Measurements from ENCODE around the gene RASGRP1. TPM values are rescaled to one million over a fixed set of nuclear protein-coding genes. Genes with fewer than 3 reads are reported as not detected.

RASGRP1 gene
- total RNA-seq, 4 donors from 2014 or later = 0.22 to 2.1 (median 1.3) TPM

DNA sequence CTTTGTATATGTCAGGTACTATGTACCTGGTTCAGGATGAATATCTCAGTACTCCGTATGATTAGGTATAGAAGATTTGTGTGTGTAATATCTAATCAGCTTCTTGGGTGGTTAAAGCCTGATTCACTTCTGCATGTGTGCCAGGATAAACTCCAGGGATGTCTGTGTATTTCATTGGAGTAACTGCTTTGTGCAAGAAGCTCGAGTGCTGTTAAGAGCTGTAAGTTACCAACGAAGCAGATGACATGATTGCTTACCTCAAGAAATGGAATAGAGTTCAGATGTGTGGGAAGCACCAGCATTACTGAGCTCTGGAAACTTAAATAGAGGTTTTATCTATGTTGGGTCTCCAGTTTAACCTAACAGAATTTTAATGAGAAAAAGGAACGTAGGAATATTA is 87.0 kb downstream of the RASGRP1 start:
- no peaks in the 10 kb centered on the region for H3K9me3 ChIP-seq
- H3K27me3 ChIP-seq = no peaks in the 10 kb centered on the region
- H3K4me1 ChIP-seq = no peaks in the 10 kb centered on the region
- H3K27ac ChIP-seq = no peak overlapping the region
- DNase-seq (ENCODE audit: low spot score in 2 of 2) = no peak
- peaks cover 0 to 56% (median 0%) of the 10 kb centered on the region in 3 donors for H3K36me3 ChIP-seq
- 67 to 72% methylated on average over 4 of the region's 4 CpGs for WGBS, 2 donors
- TF ChIP-seq POLR2A (IDR thresholded peaks at IDR 0.05) (no peak), EP300 (IDR thresholded peaks at IDR 0.05) (no peak)
- TF ChIP-seq, protein P1, sequence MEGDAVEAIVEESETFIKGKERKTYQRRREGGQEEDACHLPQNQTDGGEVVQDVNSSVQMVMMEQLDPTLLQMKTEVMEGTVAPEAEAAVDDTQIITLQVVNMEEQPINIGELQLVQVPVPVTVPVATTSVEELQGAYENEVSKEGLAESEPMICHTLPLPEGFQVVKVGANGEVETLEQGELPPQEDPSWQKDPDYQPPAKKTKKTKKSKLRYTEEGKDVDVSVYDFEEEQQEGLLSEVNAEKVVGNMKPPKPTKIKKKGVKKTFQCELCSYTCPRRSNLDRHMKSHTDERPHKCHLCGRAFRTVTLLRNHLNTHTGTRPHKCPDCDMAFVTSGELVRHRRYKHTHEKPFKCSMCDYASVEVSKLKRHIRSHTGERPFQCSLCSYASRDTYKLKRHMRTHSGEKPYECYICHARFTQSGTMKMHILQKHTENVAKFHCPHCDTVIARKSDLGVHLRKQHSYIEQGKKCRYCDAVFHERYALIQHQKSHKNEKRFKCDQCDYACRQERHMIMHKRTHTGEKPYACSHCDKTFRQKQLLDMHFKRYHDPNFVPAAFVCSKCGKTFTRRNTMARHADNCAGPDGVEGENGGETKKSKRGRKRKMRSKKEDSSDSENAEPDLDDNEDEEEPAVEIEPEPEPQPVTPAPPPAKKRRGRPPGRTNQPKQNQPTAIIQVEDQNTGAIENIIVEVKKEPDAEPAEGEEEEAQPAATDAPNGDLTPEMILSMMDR (IDR thresholded peaks at IDR 0.05) = no peak
- H3K4me3 ChIP-seq = no peak overlapping the region

DNA sequence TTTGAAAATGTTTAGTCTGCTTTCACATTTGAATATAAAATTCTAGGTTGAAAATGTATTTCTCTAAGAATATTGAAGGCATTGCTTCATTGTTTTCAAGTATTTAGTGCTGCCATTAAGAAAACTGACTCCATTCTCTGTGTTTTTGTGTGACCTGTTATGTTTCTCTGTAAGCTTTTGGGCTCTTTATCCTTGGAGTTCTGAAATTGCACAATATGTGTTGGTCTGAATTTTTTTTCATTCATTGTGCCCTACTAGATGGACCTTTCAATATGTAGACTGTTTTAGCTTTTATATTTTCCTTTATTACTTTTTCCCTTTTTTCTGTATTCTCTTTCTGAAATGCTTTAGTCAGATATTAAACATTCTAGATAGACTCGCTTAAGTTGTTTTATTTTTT is 88.5 kb downstream of the RASGRP1 start:
- Histone ChIP-seq H3K36me3 (peaks cover 0 to 51% (median 0%) of the 10 kb centered on the region in 3 donors), H3K27me3 (no peaks in the 10 kb centered on the region), H3K27ac (no peak overlapping the region), H3K4me3 (no peak overlapping the region), H3K4me1 (no peaks in the 10 kb centered on the region), H3K9me3 (no peaks in the 10 kb centered on the region)
- WGBS, 2 donors = 94 to 100% methylated on average over 1 of the region's 1 CpG
- no peak for DNase-seq (ENCODE audit: low spot score in 2 of 2)
- TF ChIP-seq EP300 (IDR thresholded peaks at IDR 0.05) (no peak), POLR2A (IDR thresholded peaks at IDR 0.05) (no peak)
- TF ChIP-seq, protein P1 (IDR thresholded peaks at IDR 0.05) = no peak

DNA sequence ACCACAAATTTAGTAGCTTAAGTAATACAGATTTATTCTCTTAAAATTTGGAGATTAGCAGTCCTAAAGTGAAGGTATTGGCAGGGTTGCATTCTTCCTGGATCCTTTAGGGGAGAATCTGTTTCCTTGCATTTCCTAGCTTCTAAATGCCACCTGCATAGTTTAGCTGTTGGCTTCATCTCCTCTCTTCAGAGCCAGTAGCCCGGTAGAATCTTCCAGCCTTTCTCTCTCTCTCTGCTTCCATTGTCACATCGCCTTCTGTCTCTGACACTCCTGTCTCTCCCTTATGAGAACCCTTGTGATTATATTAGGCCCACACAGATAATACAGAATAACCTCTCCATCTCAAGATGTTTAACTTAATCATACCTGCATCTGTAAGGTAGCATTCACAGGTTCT is 89.3 kb downstream of the RASGRP1 start:
- WGBS, 2 donors = 93 to 97% methylated on average over 2 of the region's 2 CpGs
- H3K4me1 ChIP-seq = no peaks in the 10 kb centered on the region
- no peak overlapping the region for H3K27ac ChIP-seq
- no peak for DNase-seq (ENCODE audit: low spot score in 2 of 2)
- no peaks in the 10 kb centered on the region for H3K27me3 ChIP-seq
- H3K4me3 ChIP-seq = no peak overlapping the region
- TF ChIP-seq, protein P1 (IDR thresholded peaks at IDR 0.05) = no peak
- TF ChIP-seq EP300 (IDR thresholded peaks at IDR 0.05) (no peak), POLR2A (IDR thresholded peaks at IDR 0.05) (no peak)
- no peaks in the 10 kb centered on the region for H3K9me3 ChIP-seq
- peaks cover 0 to 48% (median 0%) of the 10 kb centered on the region in 3 donors for H3K36me3 ChIP-seq

DNA sequence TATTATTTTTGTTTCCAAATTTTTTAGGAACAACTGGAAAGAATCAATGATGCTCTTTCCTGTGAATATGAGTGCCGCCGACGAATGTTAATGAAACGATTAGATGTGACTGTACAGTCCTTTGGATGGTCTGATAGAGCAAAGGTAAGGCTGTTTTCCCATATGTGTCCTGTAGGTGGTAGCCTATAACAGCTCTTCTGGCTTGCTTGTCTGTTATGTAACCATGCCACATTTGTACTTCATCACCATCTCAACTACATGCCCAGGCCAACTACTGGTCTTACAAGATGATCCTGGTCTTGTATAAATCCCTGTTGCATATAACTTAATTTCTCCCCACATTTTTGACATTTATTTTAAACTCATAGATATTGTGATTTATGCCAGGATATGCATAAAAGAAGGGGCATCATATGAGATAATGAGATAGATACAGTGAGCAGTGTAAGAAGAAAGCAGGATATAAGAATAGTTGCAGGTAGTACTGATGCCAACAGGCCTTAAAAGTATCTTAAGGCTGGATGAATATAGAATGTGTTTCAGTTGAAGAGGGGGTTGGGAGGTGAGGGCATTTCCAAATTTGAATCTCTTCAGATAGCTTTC is 90.4 kb downstream of the RASGRP1 start:
- Histone ChIP-seq H3K36me3 (peaks cover 0 to 48% (median 0%) of the 10 kb centered on the region in 3 donors), H3K9me3 (no peaks in the 10 kb centered on the region), H3K4me1 (no peaks in the 10 kb centered on the region), H3K27ac (no peak overlapping the region), H3K27me3 (no peaks in the 10 kb centered on the region), H3K4me3 (no peak overlapping the region)
- 73 to 78% methylated on average over 4 of the region's 4 CpGs for WGBS, 2 donors
- DNase-seq (ENCODE audit: low spot score in 2 of 2) = peak in 1 of 2 donors; percentile 9
- TF ChIP-seq, protein P1 (IDR thresholded peaks at IDR 0.05) = peak; percentile 32 to 47 (median 40)
- TF ChIP-seq EP300 (IDR thresholded peaks at IDR 0.05) = no peak

DNA sequence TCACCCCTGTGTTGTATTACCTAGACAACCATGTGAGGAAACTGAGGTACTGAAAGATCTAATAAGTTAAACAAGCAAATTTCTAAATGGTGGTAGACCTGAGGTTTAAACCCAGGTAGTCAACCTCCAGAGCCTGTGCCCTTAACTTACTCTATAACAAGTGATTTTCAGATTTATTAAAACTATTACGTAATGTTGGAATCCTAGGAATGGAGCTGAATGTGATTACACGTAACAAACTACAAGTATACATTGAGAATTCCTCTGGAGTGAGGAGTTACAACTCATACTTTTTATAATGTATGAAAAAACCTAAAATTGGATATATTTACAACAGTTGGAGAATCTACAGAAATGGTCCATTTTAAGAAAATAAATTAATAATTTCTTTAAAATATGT is 92.6 kb downstream of the RASGRP1 start:
- H3K4me3 ChIP-seq = no peak overlapping the region
- H3K27me3 ChIP-seq = no peaks in the 10 kb centered on the region
- TF ChIP-seq POLR2A (IDR thresholded peaks at IDR 0.05) = no peak
- H3K27ac ChIP-seq = no peak overlapping the region
- H3K4me1 ChIP-seq = no peaks in the 10 kb centered on the region
- peaks cover 0 to 46% (median 0%) of the 10 kb centered on the region in 3 donors for H3K36me3 ChIP-seq
- no peak for DNase-seq (ENCODE audit: low spot score in 2 of 2)
- H3K9me3 ChIP-seq = no peaks in the 10 kb centered on the region
- 83 to 84% methylated on average over 2 of the region's 2 CpGs for WGBS, 2 donors

All from tibial nerve (tissue), 4 donors.